Measurements from ENCODE around the gene M1AP. TPM values are rescaled to one million over a fixed set of nuclear protein-coding genes. Genes with fewer than 3 reads are reported as not detected.

The M1AP gene
- total and polyA plus RNA-seq, 9 of the 15 experiments (the other 6 are each of a cell fraction or from before 2014, with no cell fraction given) = 0.06 to 0.33 (median 0.11) TPM; not detected in 4

- TF ChIP-seq ELK1 (CRISPR knock-in tag; IDR thresholded peaks at IDR 0.05) (no peak), TCF7L2 (IDR thresholded peaks at IDR 0.05; ENCODE audit: low read depth, low read length) (no peak), MXI1 (IDR thresholded peaks at IDR 0.05; ENCODE audit: low read depth, low read length) (peak; percentile 27; the same call in 1 of the 2 replicates), CGGBP1 (CRISPR knock-in tag; IDR thresholded peaks at IDR 0.05) (no peak), ATF1 (CRISPR knock-in tag; IDR thresholded peaks at IDR 0.05) (peak; percentile 63; the same call in 1 of the 2 replicates), ATF1 (tag; IDR thresholded peaks at IDR 0.05) (peak; percentile 90), ZNF217 (CRISPR knock-in tag; IDR thresholded peaks at IDR 0.05) (no peak), CREM (IDR thresholded peaks at IDR 0.05; ENCODE audit: low read depth) (peak; percentile 97), DIDO1 (tag; IDR thresholded peaks at IDR 0.05; ENCODE audit: low read depth) (peak; percentile 64; the same call in 1 of the 2 replicates), ZNF232 (CRISPR knock-in tag; IDR thresholded peaks at IDR 0.05) (no peak), RFX1 (IDR thresholded peaks at IDR 0.05) (peak; percentile 21; the same call in 1 of the 2 replicates), RCOR1 (IDR thresholded peaks at IDR 0.05; ENCODE audit: borderline replicate concordance in 1 of 2, low read depth in 2 of 2, low read length in 2 of 2) (peak in 1 of 2 experiments; percentile 30; a peak in 1 of 4 replicates), CREB5 (CRISPR knock-in tag; IDR thresholded peaks at IDR 0.05) (no peak), CEBPB (tag; IDR thresholded peaks at IDR 0.05) (peak; percentile 89), SPI1 (IDR thresholded peaks at IDR 0.05; ENCODE audit: borderline replicate concordance, low read depth, low read length) (no peak)
These were observed 44.7 kb downstream of the M1AP start (continued) for GRCh38 chr2:74603282-74604000.
